22Rv1 (cell line): Measurements from ENCODE around the gene IRF7.

Experiments
- H3K27ac ChIP-seq: fragments of 450-650 bp; 2 replicates; pipeline ENCODE4 v1.5.1; 2017
- TF ChIP-seq, protein P1 (sequence below): fragments of 450-650 bp; IDR thresholded peaks from 2 replicates; pipeline ENCODE4 v1.5.1; 2017; ENCODE audit warnings: mild to moderate bottlenecking

The IRF7 gene

DNA sequence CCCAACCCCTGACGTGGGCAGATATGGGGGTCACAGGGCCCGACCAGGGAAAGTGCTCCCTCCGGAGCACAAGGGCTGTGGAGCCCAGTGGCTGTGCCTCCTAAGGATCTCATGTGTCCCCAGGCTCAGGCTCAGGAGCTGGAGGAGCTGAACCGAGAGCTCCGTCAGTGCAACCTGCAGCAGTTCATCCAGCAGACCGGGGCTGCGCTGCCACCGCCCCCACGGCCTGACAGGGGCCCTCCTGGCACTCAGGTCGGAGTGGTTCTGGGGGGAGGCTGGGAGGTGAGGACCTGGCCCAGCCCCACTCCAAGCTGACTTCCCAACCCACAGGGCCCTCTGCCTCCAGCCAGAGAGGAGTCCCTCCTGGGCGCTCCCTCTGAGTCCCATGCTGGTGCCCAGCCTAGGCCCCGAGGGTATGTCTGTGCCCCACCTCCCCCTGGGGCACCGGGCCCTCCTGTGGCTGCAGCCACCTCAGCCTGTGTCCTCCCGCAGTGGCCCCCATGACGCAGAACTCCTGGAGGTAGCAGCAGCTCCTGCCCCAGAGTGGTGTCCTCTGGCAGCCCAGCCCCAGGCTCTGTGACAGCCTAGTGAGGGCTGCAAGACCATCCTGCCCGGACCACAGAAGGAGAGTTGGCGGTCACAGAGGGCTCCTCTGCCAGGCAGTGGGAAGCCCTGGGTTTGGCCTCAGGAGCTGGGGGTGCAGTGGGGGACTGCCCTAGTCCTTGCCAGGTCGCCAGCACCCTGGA lies 52.5 kb downstream of the IRF7 start:
- TF ChIP-seq, protein P1, sequence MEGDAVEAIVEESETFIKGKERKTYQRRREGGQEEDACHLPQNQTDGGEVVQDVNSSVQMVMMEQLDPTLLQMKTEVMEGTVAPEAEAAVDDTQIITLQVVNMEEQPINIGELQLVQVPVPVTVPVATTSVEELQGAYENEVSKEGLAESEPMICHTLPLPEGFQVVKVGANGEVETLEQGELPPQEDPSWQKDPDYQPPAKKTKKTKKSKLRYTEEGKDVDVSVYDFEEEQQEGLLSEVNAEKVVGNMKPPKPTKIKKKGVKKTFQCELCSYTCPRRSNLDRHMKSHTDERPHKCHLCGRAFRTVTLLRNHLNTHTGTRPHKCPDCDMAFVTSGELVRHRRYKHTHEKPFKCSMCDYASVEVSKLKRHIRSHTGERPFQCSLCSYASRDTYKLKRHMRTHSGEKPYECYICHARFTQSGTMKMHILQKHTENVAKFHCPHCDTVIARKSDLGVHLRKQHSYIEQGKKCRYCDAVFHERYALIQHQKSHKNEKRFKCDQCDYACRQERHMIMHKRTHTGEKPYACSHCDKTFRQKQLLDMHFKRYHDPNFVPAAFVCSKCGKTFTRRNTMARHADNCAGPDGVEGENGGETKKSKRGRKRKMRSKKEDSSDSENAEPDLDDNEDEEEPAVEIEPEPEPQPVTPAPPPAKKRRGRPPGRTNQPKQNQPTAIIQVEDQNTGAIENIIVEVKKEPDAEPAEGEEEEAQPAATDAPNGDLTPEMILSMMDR: no peak
- peak overlapping the region; percentile 98 for H3K27ac ChIP-seq
